Lung (tissue), 12 donors: ENCODE measurements around the gene CA10. TPM values are rescaled to one million over a fixed set of nuclear protein-coding genes. Genes with fewer than 3 reads are reported as not detected.

Experiments
- ATAC-seq: fragments of 200-7000 bp; cut with Tn5 transposase; one replicate; pipeline ENCODE4 v1.9.1; 2020; ENCODE audit warnings: moderate number of reproducible peaks; ENCODE audit not compliant: insufficient read depth, low FRiP score
- DNase-seq, 3 donors: peaks; one replicate each; pipeline ENCODE4 v3.0.0-alpha.2; 2013 to 2017
- H3K27ac ChIP-seq, 2 donors: one replicate each; pipeline ENCODE4 v1.5.1; 2013; ENCODE audit warnings: mild to moderate bottlenecking in 2 of 2, moderate library complexity in 2 of 2, control low read depth in 1 of 2, inconsistent platforms in 1 of 2, low read depth in 1 of 2, low read length in 1 of 2
- H3K27me3 ChIP-seq, 3 donors: one replicate each; pipeline ENCODE4 v1.5.1; 2013; ENCODE audit warnings: low read length in 2 of 3; ENCODE audit not compliant: control insufficient read depth in 3 of 3, insufficient read depth in 3 of 3
- H3K36me3 ChIP-seq, 4 donors: one replicate each; pipeline ENCODE4 v1.5.1; 2013; ENCODE audit warnings: low read length in 4 of 4, mild to moderate bottlenecking in 1 of 4, moderate library complexity in 1 of 4; ENCODE audit not compliant: control insufficient read depth in 4 of 4, insufficient read depth in 4 of 4
- H3K4me1 ChIP-seq, 5 donors: one replicate each; pipeline ENCODE4 v1.5.1; 2013; ENCODE audit warnings: low read length in 5 of 5, mild to moderate bottlenecking in 2 of 5, moderate library complexity in 1 of 5; ENCODE audit not compliant: control insufficient read depth in 5 of 5, insufficient read depth in 5 of 5
- H3K4me3 ChIP-seq: one replicate; pipeline ENCODE4 v1.5.1; 2013; ENCODE audit warnings: mild to moderate bottlenecking, control low read depth, moderate library complexity
- H3K9ac ChIP-seq, 2 donors: one replicate each; pipeline ENCODE4 v1.5.1; 2013; ENCODE audit warnings: low read length in 2 of 2, control low read depth in 1 of 2; ENCODE audit not compliant: insufficient read depth in 1 of 2
- H3K9me3 ChIP-seq, 4 donors: one replicate each; pipeline ENCODE4 v1.5.1; 2013; ENCODE audit warnings: low read length in 3 of 4, mild to moderate bottlenecking in 1 of 4, moderate library complexity in 1 of 4; ENCODE audit not compliant: control insufficient read depth in 4 of 4, insufficient read depth in 3 of 4
- CTCF ChIP-seq: IDR thresholded peaks from 2 replicates; pipeline ENCODE4 v1.5.1; 2012; ENCODE audit warnings: mild to moderate bottlenecking; ENCODE audit errors: control extremely low read depth, extremely low read depth
- WGBS, 2 donors: extraction: QIAGEN DNeasy Blood & Tissue Kit; methylation state at CpG; one replicate each; pipeline ENCODE4 v1.1.7; 2013; 5-methylcytosine and 5-hydroxymethylcytosine counted together
- polyA plus RNA-seq, 2 donors: library from polyadenylated mRNA; stranded (reverse); fragments of 200-250 nt; gene quantifications; one replicate each; pipeline ENCODE4 v1.2.1, GENCODE V29; 2013
- total RNA-seq, 2 donors: library from RNA; depleted of rRNA in 1 of 2; stranded (reverse); fragments of >200 nt in 1 of 2; gene quantifications; one replicate each; pipeline ENCODE4 v1.2.1, GENCODE V29; 2014 to 2021
- donor health status: control.
- donor health status: control.
- donor health status: Bipolar disorder and iron deficiency.
- donor health status: healthy.
- donor health status: DM: yes; HTN: yes; CAD: no.

CA10 gene
- total and polyA plus RNA-seq, 4 donors = 0.04 to 0.17 TPM; not detected in 2

GRCh38 chr17:52071712-52072111 lies 86.8 kb downstream of the CA10 start:
- H3K27me3 ChIP-seq = no peaks in the 10 kb centered on the region
- no peak overlapping the region for H3K9ac ChIP-seq
- no peak for TF ChIP-seq CTCF
- no peaks in the 10 kb centered on the region for H3K4me1 ChIP-seq
- H3K27ac ChIP-seq = no peak overlapping the region
- DNase-seq (no peak), ATAC-seq (no peak)
- WGBS, 2 donors = 81 to 92% methylated on average over 5 of the region's 5 CpGs
- peaks cover 0 to 4% (median 0%) of the 10 kb centered on the region in 4 donors for H3K9me3 ChIP-seq
- H3K36me3 ChIP-seq = no peaks in the 10 kb centered on the region
- H3K4me3 ChIP-seq = no peak overlapping the region

GRCh38 chr17:52064791-52065211 lies 93.7 kb downstream of the CA10 start:
- TF ChIP-seq CTCF = no peak
- no peaks in the 10 kb centered on the region for H3K36me3 ChIP-seq
- WGBS, 2 donors = 56 to 69% methylated on average over 2 of the region's 2 CpGs
- no peak overlapping the region for H3K4me3 ChIP-seq
- H3K9ac ChIP-seq = no peak overlapping the region
- peaks cover 0 to 5% (median 0%) of the 10 kb centered on the region in 4 donors for H3K9me3 ChIP-seq
- DNase-seq (no peak), ATAC-seq (no peak)
- H3K4me1 ChIP-seq = no peaks in the 10 kb centered on the region
- H3K27ac ChIP-seq = no peak overlapping the region
- H3K27me3 ChIP-seq = no peaks in the 10 kb centered on the region

DNA sequence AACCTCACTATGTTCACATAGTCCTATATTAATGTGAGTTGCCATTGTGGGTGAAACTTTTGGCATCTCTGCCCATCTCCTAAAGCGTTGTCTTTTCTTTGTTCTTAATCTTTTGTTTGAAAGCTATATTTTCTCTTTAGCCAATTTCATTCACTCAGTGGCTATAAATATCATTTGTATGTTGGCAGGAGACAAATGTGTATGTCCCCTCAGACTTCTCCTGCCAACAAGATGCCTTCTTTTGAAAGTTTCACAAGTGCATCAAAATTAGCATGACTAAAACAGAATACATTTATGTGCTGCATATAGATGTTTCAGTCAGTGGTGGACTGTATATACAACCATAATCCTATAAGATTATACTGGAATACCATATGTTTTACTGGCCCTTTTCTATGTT lies 109.0 kb downstream of the CA10 start:
- no peak overlapping the region for H3K4me3 ChIP-seq
- H3K36me3 ChIP-seq = no peaks in the 10 kb centered on the region
- no peak overlapping the region for H3K27ac ChIP-seq
- ATAC-seq (no peak), DNase-seq (no peak)
- 73 to 76% methylated on average over 1 of the region's 1 CpG for WGBS, 2 donors
- no peak overlapping the region for H3K9ac ChIP-seq
- H3K4me1 ChIP-seq = no peaks in the 10 kb centered on the region
- H3K27me3 ChIP-seq = no peaks in the 10 kb centered on the region
- TF ChIP-seq CTCF = no peak
- no peaks in the 10 kb centered on the region for H3K9me3 ChIP-seq

- H3K4me3 ChIP-seq = no peak overlapping the region
- no peak for ATAC-seq
- no peaks in the 10 kb centered on the region for H3K9me3 ChIP-seq
- no peaks in the 10 kb centered on the region for H3K27me3 ChIP-seq
- WGBS, 2 donors = 77 to 84% methylated on average over 3 of the region's 3 CpGs
- no peaks in the 10 kb centered on the region for H3K36me3 ChIP-seq
- H3K27ac ChIP-seq = no peak overlapping the region
- H3K4me1 ChIP-seq = no peaks in the 10 kb centered on the region
- H3K9ac ChIP-seq = no peak overlapping the region
- TF ChIP-seq CTCF = no peak
- DNase-seq = no peak
These were observed 109.5 kb downstream of the CA10 start for GRCh38 chr17:52049051-52049450.
